22Rv1 (cell line): ENCODE results near the gene AP5B1.

Experiments
- ZFX ChIP-seq: fragments of 450-650 bp; IDR thresholded peaks from 2 replicates; pipeline ENCODE4 v1.6.1; 2017; ENCODE audit warnings: antibody characterized with exemption, borderline replicate concordance
- TF ChIP-seq, protein P1 (sequence below): fragments of 450-650 bp; IDR thresholded peaks from 2 replicates; pipeline ENCODE4 v1.5.1; 2017; ENCODE audit warnings: mild to moderate bottlenecking

DNA sequence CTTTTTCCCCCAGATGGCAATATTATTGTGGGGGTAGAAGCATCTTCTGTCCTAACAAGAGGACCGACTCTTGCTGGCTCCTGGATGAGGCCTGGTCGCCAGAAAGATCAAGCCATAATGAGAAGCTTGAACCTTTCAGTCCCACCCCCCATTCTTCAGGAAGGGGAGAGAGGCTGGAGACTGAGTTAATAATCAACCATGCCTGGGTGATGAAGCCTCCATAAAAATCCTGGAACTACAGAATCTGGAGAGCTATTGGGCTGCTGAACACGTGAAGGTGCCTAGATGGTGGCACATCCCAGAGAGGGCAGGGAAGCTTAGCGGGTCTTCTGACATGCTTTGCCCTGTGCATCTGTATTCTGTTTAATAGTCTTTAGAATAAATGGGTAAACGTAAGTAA lies 16.3 kb downstream of the AP5B1 start:
- no peak for TF ChIP-seq ZFX
- TF ChIP-seq, protein P1, sequence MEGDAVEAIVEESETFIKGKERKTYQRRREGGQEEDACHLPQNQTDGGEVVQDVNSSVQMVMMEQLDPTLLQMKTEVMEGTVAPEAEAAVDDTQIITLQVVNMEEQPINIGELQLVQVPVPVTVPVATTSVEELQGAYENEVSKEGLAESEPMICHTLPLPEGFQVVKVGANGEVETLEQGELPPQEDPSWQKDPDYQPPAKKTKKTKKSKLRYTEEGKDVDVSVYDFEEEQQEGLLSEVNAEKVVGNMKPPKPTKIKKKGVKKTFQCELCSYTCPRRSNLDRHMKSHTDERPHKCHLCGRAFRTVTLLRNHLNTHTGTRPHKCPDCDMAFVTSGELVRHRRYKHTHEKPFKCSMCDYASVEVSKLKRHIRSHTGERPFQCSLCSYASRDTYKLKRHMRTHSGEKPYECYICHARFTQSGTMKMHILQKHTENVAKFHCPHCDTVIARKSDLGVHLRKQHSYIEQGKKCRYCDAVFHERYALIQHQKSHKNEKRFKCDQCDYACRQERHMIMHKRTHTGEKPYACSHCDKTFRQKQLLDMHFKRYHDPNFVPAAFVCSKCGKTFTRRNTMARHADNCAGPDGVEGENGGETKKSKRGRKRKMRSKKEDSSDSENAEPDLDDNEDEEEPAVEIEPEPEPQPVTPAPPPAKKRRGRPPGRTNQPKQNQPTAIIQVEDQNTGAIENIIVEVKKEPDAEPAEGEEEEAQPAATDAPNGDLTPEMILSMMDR, result no peak
